ENCODE measurements around the gene ACTN3.
"Not testable (repeated sequence)": the region's sequence is repeated elsewhere in the genome, so short reads cannot be mapped to it uniquely, and the experiment has no call there.

ACTN3 gene

DNA sequence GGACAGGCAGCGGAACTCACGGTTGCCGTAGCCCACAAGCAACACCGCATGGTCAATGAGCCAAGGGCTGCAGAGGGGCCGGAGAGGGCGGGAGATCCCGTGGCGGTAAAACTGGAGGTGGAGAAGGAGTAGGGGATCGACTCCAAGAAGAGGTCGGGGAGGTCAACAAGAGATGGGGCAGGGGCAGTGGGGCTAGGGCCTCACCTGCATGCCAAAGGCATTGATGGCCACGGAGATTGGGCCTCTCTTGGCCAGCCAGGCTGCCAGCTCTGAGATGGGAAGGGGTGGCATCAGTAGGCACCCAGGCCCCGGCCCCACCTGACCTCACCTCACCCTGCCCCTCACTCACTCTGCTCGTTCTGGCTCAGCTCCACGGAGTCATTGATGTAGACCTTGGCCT lies 17.8 kb downstream of the ACTN3 start:
- no peak for DNase-seq (ENCODE audit: low read depth in 4 of 4, low spot score in 1 of 4)

GRCh38 chr11:66564984-66565383 lies 18.3 kb downstream of the ACTN3 start:
- DNase-seq (ENCODE audit: low read depth in 4 of 4, low spot score in 1 of 4): no peak

- no peak for DNase-seq (ENCODE audit: low read depth in 4 of 4, low spot score in 1 of 4)
Observed at GRCh38 chr11:66566221-66566620, 19.5 kb downstream of the ACTN3 start.

DNA sequence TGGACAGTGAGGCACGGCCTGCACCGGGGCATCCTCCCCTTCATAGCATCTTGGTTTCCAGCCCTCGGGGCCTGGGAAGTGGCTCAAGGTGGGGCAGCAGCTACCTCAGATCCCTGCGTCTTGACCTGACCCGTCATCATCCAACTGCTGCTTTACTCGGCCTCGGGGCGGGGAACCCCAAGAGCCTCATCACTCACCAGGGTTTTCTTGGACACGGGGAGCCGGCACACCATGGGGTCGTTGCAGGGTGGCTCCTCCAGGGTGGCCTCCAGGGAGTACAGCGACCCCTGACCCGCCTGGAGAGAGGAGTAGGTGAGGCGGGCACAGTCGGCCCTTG lies 21.1 kb downstream of the ACTN3 start:
- DNase-seq (ENCODE audit: low read depth in 4 of 4, low spot score in 1 of 4): no peak

DNA sequence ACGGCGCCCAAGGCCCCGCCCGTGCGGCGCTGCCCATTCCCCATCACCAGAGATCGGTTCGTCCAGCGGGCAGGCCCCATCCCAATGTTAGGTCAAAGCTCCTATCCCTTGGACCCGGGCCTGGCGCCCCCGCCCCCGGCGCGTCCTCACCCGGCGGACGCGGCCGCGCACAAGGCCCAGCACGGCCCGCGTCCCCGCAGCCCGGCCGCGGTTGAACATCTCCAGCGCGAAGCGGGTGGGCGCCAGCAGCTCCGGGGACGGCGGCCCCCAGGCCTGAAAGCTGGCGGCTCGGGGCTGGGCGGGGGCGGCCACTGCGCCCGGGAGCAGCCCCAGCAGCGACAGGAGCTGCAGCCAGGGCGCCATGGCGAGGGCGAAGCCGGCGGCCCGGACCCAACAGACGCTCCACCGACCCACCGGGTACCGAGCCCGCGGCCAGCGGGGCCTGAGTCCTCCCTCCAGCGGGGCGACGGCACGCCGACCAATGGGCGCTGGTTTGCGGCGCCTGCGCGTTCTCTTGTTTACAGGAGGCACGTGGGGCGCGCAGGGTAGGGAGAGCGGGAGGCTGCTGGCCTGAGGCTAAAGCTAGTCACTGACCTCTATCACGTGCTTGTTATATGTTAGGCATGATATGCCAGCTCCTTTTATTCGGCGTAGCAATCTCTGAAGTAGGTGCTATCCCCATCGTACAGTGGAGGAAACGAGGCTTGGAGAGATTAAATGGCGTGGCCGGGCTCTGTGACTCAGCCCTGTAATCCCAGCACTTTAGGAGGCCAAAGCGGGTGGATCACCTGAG lies 21.6 kb downstream of the ACTN3 start, which contains the start of gene CTSF:
TSS of gene CTSF (minus strand) at position 483 of the 793 bp plus-strand sequence. CDS start at position 363, 120 bp downstream.
- peak; percentile 41 to 61 (median 54) for DNase-seq (ENCODE audit: low read depth in 4 of 4, low spot score in 1 of 4)

GRCh38 chr11:66569076-66569475 lies 22.4 kb downstream of the ACTN3 start:
- no peak for DNase-seq (ENCODE audit: low read depth in 4 of 4, low spot score in 1 of 4)

GRCh38 chr11:66570079-66570849 lies 23.6 kb downstream of the ACTN3 start:
- no peak for DNase-seq (ENCODE audit: low read depth in 4 of 4, low spot score in 1 of 4)

DNA sequence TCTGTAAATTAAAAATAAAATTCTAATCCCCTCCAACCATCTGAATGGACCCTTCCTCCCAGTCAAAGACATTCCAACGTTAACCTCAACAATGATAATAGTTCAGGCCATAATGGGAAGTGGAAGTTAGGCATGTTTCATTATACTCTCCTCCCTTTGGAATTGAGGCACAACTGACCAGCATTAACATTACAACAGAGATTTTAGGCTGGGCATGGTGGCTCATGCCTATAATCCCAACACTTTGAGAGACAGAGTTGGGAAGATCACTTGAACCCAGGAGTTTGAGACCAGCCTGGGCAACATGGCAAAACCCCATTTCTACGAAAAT lies 24.1 kb downstream of the ACTN3 start:
- no peak for DNase-seq (ENCODE audit: low read depth in 4 of 4, low spot score in 1 of 4)

GRCh38 chr11:66579017-66579606 lies 32.4 kb downstream of the ACTN3 start:
- DNase-seq (ENCODE audit: low read depth in 4 of 4, low spot score in 1 of 4): peak; percentile 71 to 80 (median 76)

- no peak for DNase-seq (ENCODE audit: low read depth in 4 of 4, low spot score in 1 of 4)
Observed at GRCh38 chr11:66580803-66581202, 34.1 kb downstream of the ACTN3 start.

DNA sequence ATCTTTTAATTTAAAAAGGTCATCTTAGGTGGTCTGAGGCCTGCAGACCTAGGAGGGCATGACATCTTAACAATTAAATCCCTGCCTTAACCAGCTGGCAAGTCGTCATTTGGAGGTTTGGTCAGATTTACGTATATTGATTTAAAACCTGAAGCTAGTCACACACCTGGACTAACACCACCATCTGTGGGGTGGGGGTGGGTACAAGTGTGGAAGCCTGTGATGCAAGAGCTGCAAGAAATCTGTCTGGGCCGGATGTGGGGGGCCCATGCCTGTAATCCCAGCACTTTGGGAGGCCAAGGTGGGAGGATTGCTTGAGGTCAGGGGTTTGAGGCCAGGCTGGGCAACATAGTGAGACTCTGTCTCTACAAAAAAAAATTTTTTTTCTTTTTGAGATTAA lies 34.6 kb downstream of the ACTN3 start:
- no peak for DNase-seq (ENCODE audit: low read depth in 4 of 4, low spot score in 1 of 4)

DNA sequence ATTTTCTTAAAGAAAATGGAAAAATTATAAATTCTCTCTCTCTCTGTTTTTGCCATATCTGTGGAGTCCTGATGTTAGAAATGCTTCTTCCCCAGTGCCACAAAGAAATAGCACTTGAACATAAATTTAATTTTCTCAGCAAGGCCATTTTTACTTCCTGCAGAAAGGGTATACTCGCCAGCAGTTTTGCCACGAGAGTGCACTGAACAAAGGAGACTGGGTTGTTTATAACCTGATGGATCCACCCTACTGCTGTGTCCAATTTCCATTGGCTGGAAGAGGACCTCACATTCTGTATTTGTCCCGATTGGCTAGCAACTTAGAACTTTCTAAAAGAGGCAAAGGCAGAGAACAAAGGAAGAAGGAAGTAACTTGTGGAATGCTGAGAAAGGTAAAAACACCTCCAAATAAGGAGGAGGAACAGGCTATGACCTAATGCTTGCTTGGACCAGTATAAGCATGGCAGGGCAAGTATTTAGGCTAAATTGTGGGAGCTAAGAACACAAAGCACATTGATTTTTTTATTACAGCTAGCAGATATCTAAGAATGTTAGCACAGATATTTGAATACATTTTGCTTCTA lies 36.0 kb downstream of the ACTN3 start:
- DNase-seq (ENCODE audit: low read depth in 4 of 4, low spot score in 1 of 4): not testable (repeated sequence)

DNA sequence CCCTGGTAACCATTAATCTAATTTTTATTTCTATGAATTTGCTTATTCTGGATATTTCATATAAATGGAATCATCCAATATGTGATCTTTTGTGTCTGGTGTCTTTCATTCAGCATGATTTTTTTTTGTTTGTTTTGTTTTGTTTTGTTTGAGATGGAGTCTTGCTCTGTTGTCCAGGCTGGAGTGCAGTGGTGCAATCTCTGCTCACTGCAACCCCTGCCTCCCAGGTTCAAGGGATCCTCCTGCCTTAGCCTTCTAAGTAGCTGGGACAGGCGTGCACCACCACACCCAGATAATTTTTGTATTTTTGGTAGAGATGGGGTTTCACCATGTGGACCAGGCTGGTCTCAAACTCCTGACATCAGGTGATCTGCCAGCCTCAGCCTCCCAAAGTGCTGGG lies 38.7 kb downstream of the ACTN3 start:
- not testable (repeated sequence) for DNase-seq (ENCODE audit: low read depth in 4 of 4, low spot score in 1 of 4)

DNA sequence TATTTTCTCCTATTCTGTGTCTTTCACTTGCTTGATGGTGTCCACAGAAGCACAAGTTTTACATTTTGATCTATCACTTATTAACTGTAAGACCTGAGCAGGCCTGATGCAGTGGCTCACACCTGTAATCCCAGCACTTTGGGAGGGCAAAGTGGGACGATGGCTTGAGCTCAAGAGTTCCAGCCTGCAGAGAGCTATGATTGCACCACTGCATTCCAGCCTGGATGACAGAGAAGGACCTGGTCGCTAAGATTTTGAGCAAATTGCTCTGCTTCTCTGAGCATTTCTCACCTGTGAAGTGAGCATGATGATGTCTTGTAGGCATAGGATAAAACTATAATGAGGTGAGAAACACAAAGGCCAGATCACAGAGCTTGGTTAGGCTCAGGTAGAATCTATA lies 39.4 kb downstream of the ACTN3 start:
- no peak for DNase-seq (ENCODE audit: low read depth in 4 of 4, low spot score in 1 of 4)

DNA sequence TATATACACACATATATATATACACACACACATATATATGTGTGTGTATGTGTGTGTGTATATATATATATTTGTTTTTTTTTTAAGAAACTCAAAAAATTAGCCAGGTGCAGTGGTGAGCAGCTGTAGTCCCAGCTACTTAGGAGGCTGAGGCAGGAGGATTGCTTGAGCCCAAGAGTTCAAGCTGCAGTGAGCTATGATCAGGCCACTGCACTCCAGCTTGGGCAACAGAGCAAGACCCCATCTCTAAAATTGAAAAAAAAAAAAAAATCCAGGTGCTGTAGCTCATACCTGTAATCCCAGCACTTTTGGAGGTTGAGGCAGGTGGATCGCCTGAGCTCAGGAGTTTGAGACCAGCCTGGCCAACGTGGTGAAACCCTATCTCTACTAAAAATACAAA lies 42.6 kb downstream of the ACTN3 start:
- not testable (repeated sequence) for DNase-seq (ENCODE audit: low read depth in 4 of 4, low spot score in 1 of 4)

- no peak for DNase-seq (ENCODE audit: low read depth in 4 of 4, low spot score in 1 of 4)
Observed at GRCh38 chr11:66589996-66590675, 43.4 kb downstream of the ACTN3 start.

DNA sequence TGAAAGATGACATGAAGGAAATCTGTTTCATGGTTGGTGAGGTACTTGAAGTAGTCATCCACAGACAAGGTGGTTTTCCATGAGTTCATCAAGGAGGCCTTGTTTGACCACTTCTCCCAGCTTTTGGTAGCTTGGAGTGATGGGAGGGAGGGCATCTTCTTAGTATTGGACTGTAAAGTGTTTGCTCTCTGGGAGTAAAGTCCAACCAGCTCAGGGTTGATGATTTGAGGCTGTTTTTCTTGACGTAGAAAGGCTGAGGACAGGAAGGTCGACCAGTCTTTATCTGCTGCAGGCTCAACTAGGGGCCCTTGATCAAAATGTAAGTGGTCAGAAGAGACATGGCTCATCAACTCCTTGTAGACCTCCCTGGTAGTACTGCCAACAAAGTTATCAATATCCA lies 44.5 kb downstream of the ACTN3 start:
- no peak for DNase-seq (ENCODE audit: low read depth in 4 of 4, low spot score in 1 of 4)

DNA sequence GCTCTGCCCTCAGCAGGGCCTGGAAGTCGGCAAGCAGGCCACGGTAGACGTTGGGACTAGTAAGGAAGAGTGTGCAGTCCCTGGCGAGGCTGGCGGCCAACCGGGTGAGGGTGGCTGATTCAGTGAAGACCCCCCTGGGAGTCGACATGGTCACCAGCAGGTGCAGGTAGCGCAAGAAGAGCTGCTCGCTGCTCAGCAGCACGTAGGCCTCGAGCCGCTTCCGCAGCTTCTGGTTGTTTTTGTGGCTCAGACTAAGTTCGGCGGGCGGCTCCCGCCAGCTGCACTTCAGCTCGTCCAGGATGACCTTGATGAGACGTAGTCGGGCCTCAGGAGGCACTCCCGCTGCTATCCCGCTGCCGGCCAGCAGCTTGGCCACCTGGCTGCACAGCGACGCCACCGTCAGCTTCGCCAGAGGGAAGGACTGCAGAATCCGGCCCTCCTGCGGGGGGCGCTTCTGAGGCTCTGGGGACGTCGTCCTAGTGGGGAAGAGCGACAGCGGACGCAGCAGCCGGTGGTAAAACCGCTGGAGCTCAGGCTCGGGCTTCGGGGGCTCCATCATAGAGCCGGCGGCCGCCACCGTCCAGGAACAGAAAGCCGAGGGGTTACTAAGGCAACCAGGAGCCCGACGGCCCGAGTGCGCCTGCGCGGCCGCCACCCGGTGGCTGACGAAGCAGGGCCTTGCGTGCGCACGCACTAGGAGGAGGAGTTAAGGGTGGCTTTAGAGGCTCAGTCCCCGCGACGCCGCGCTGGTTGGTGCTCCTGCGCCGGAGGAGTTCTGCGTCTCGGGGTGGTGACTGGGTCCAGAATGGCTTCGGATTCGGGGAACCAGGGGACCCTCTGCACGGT lies 46.0 kb downstream of the ACTN3 start, which contains the start of the genes CCDC87 and CCS:
TSS of gene CCDC87 (minus strand) at position 607 of the 846 bp plus-strand sequence. CDS start at position 559, 48 bp downstream.
TSS of gene CCS (plus strand) at position 729 of the 846 bp plus-strand sequence. CDS start at position 806, 77 bp downstream.
- peak; percentile 94 to 98 (median 98) for DNase-seq (ENCODE audit: low read depth in 4 of 4, low spot score in 1 of 4)

- DNase-seq (ENCODE audit: low read depth in 4 of 4, low spot score in 1 of 4): no peak
Observed at GRCh38 chr11:66593303-66593635, 46.6 kb downstream of the ACTN3 start.

- no peak for DNase-seq (ENCODE audit: low read depth in 4 of 4, low spot score in 1 of 4)
Observed at GRCh38 chr11:66593650-66594049, 46.9 kb downstream of the ACTN3 start.
